ENCODE measurements around the gene B9D1.

B9D1 gene

DNA sequence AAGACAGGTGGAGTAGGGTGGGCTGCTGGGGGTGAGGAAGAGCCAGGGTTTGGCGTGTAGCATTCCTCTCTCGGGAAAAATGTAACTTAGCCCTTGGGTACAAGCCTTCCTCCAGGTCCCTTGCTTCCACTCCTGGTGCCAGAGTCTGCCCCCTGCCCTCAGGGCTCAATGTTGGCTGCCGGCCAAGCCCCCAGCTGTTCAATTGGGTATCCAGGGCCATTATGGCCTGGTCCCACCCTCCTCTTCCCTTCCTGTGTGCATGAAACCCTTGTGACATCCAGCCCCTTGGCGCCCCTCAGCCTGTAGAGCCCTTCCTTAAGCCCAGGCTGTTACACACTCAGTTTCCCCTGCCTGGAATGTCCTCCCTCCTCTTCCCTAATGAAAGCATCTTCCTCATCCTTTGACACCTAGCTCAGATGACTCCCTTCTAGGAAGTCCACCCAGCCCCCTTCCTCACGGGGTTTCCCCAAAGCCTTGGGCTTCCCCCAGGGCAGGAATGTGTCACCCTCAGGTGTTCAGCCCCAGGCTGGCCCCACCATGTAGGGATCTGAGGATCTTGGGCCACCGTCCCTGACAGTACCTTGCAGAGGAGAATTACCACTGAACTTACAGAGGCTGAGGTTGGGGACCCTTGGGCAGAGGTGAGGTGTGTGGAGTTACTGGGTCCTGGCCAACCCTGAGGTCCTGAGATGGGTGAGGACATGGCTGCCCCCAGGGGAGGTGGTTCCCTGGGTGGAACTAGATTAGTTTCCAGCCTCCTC is 30.0 kb downstream of the B9D1 start:
- no peak overlapping the region for H3K4me3 ChIP-seq (ENCODE audit: low read depth, low read length)
- TF ChIP-seq CTCF (IDR thresholded peaks at IDR 0.05; ENCODE audit: control insufficient read depth, extremely low read depth, insufficient read depth), result no peak

DNA sequence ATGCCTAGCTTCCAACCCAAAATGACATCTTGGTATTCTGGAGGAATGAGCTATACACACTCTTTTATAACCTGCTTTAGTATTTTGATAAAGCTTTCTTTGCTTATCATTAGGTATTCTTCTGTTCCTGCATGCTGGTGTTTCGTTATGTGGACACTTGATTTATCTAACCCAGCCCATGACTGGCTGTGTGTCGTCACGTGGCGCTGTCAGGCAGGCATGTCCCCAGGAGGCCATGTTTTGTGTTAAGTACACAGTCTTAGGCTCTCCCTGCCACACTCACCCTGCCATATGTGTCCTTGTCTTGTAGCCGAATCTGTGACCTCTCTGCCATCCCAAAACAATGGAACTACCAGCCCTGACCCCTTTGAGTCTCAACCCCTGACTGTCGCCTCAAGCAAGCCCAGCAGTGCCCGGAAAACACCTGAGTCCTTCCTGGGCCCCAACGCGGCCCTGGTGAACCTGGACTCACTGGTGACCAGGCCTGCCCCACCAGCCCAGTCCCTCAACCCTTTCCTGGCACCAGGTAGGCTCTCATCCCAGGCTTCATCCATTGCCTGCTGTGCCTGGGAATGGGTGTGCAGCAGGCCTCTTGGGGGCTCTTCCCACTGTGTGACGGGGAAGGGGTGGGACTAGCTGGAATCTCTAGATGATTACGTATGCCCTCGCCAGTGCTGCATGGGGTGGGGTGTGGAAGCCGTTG is 30.8 kb downstream of the B9D1 start:
- no peak for DNase-seq (ENCODE audit: low read depth)
- TF ChIP-seq CTCF (IDR thresholded peaks at IDR 0.05; ENCODE audit: control insufficient read depth, extremely low read depth, insufficient read depth), result no peak
- H3K4me3 ChIP-seq (ENCODE audit: low read depth, low read length), result no peak overlapping the region

More for the DNA sequence above, 30.0 kb downstream of the B9D1 start:
- DNase-seq (ENCODE audit: low read depth), result no peak

- DNase-seq (ENCODE audit: low read depth), result no peak
- no peak for TF ChIP-seq CTCF (IDR thresholded peaks at IDR 0.05; ENCODE audit: control insufficient read depth, extremely low read depth, insufficient read depth)
- no peak overlapping the region for H3K4me3 ChIP-seq (ENCODE audit: low read depth, low read length)
Observed at GRCh38 chr17:19331134-19331533, 31.4 kb downstream of the B9D1 start.

GRCh38 chr17:19330271-19330670 is 32.3 kb downstream of the B9D1 start:
- DNase-seq (ENCODE audit: low read depth), result no peak
- TF ChIP-seq CTCF (IDR thresholded peaks at IDR 0.05; ENCODE audit: control insufficient read depth, extremely low read depth, insufficient read depth), result no peak
- H3K4me3 ChIP-seq (ENCODE audit: low read depth, low read length), result no peak overlapping the region

DNA sequence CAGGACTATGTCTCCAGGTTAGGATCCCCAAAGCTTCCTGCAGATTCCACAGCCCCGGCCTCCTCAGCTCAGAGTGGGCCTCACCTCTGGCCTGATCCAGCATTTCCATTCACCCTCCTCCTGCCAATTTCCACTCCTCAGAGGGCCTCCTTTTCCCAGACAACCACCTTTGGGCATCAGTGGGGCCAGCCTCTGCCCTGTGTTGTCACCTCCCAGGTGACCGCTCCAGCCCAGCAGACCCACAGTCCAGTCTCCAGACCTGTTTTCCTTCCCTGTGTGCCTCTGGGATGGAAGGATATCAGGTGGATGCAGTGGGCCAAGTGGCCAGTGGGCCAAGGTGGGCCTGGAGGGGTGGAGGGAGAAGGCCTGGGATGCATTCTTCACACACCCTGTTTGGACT is 32.7 kb downstream of the B9D1 start:
- TF ChIP-seq CTCF (IDR thresholded peaks at IDR 0.05; ENCODE audit: control insufficient read depth, extremely low read depth, insufficient read depth), result no peak
- H3K4me3 ChIP-seq (ENCODE audit: low read depth, low read length), result no peak overlapping the region
- DNase-seq (ENCODE audit: low read depth), result no peak

- TF ChIP-seq CTCF (IDR thresholded peaks at IDR 0.05; ENCODE audit: control insufficient read depth, extremely low read depth, insufficient read depth), result no peak
- no peak for DNase-seq (ENCODE audit: low read depth)
- H3K4me3 ChIP-seq (ENCODE audit: low read depth, low read length), result no peak overlapping the region
Observed at GRCh38 chr17:19329136-19329535, 33.4 kb downstream of the B9D1 start.
